Measurements from ENCODE around the gene SRF. TPM values are rescaled to one million over a fixed set of nuclear protein-coding genes. Genes with fewer than 3 reads are reported as not detected.

The SRF gene
- total and polyA plus RNA-seq, 12 donors = 7.3 to 30.9 (median 23.0) TPM

- TF ChIP-seq, protein P1, sequence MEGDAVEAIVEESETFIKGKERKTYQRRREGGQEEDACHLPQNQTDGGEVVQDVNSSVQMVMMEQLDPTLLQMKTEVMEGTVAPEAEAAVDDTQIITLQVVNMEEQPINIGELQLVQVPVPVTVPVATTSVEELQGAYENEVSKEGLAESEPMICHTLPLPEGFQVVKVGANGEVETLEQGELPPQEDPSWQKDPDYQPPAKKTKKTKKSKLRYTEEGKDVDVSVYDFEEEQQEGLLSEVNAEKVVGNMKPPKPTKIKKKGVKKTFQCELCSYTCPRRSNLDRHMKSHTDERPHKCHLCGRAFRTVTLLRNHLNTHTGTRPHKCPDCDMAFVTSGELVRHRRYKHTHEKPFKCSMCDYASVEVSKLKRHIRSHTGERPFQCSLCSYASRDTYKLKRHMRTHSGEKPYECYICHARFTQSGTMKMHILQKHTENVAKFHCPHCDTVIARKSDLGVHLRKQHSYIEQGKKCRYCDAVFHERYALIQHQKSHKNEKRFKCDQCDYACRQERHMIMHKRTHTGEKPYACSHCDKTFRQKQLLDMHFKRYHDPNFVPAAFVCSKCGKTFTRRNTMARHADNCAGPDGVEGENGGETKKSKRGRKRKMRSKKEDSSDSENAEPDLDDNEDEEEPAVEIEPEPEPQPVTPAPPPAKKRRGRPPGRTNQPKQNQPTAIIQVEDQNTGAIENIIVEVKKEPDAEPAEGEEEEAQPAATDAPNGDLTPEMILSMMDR (IDR thresholded peaks at IDR 0.05) = no peak
- TF ChIP-seq POLR2A (IDR thresholded peaks at IDR 0.05) = no peak
- H3K4me1 ChIP-seq (replicated peaks in 1 of 2) = no peaks in the 10 kb centered on the region
- H3K27ac ChIP-seq = no peak overlapping the region
- H3K27me3 ChIP-seq = no peaks in the 10 kb centered on the region
- DNase-seq = no peak
- intact Hi-C loops (cut with DNase I) = no loop called here
- no peaks in the 10 kb centered on the region for H3K9me3 ChIP-seq (replicated peaks in 1 of 3)
- no peak overlapping the region for H3K4me3 ChIP-seq
- WGBS, 4 donors = 93 to 94% (median 94%) methylated on average over 22 to 23 of the region's 23 CpGs
- peaks cover 0 to 13% of the 10 kb centered on the region in 2 donors for H3K36me3 ChIP-seq (replicated peaks in 1 of 2)
Measured at GRCh38 chr6:43204271-43205105, 33.4 kb downstream of the SRF start.

- H3K36me3 ChIP-seq (replicated peaks in 1 of 2) = peaks cover 0 to 8% of the 10 kb centered on the region in 2 donors
- no peaks in the 10 kb centered on the region for H3K9me3 ChIP-seq (replicated peaks in 1 of 3)
- no peak overlapping the region for H3K4me3 ChIP-seq
- intact Hi-C loops (cut with DNase I) = no loop called here
- TF ChIP-seq POLR2A (IDR thresholded peaks at IDR 0.05) = no peak
- TF ChIP-seq, protein P1 (IDR thresholded peaks at IDR 0.05) = no peak
- 94 to 98% (median 97%) methylated on average over 10 of the region's 10 CpGs for WGBS, 4 donors
- H3K27me3 ChIP-seq = no peaks in the 10 kb centered on the region
- H3K27ac ChIP-seq = no peak overlapping the region
- H3K4me1 ChIP-seq (replicated peaks in 1 of 2) = no peaks in the 10 kb centered on the region
- no peak for DNase-seq
Measured at GRCh38 chr6:43205849-43206248, 34.8 kb downstream of the SRF start.

GRCh38 chr6:43207286-43207685 lies 36.2 kb downstream of the SRF start:
- Histone ChIP-seq H3K27me3 (no peaks in the 10 kb centered on the region), H3K4me1 (replicated peaks in 1 of 2) (no peaks in the 10 kb centered on the region), H3K36me3 (replicated peaks in 1 of 2) (peaks cover 0 to 8% of the 10 kb centered on the region in 2 donors), H3K9me3 (replicated peaks in 1 of 3) (no peaks in the 10 kb centered on the region), H3K4me3 (no peak overlapping the region), H3K27ac (no peak overlapping the region)
- 84 to 98% (median 92%) methylated on average over 2 of the region's 2 CpGs for WGBS, 4 donors
- intact Hi-C loops (cut with DNase I) = no loop called here
- no peak for TF ChIP-seq POLR2A (IDR thresholded peaks at IDR 0.05)
- TF ChIP-seq, protein P1 (IDR thresholded peaks at IDR 0.05) = no peak
- DNase-seq = no peak

- DNase-seq = no peak
- H3K9me3 ChIP-seq (replicated peaks in 1 of 3) = no peaks in the 10 kb centered on the region
- no peak overlapping the region for H3K4me3 ChIP-seq
- no peak overlapping the region for H3K27ac ChIP-seq
- no peaks in the 10 kb centered on the region for H3K27me3 ChIP-seq
- TF ChIP-seq, protein P1 (IDR thresholded peaks at IDR 0.05) = no peak
- no peak for TF ChIP-seq POLR2A (IDR thresholded peaks at IDR 0.05)
- H3K36me3 ChIP-seq (replicated peaks in 1 of 2) = peaks cover 0 to 31% of the 10 kb centered on the region in 2 donors
- 80 to 86% (median 82%) methylated on average over 1 of the region's 1 CpG for WGBS, 4 donors
- no peaks in the 10 kb centered on the region for H3K4me1 ChIP-seq (replicated peaks in 1 of 2)
- intact Hi-C loops (cut with DNase I) = no loop called here
Measured at GRCh38 chr6:43211955-43212354, 40.9 kb downstream of the SRF start.
